ENCODE results near the gene LINGO1. TPM values are rescaled to one million over a fixed set of nuclear protein-coding genes. Genes with fewer than 3 reads are reported as not detected.

Gene LINGO1
- total RNA-seq, 2 experiments from 2014 or later = not detected

- no peak overlapping the region for H3K4me3 Mint-ChIP-seq
- CTCF ChIA-PET = no interaction called here
- intact Hi-C loops (cut with micrococcal nuclease) = no loop called here
- DNase-seq = no peak
- peaks cover 5% of the 10 kb centered on the region for H3K27me3 Mint-ChIP-seq
- POLR2A ChIA-PET = no interaction called here
- H3K27ac Mint-ChIP-seq = no peak overlapping the region
- no peaks in the 10 kb centered on the region for H3K9me3 Mint-ChIP-seq
- no peaks in the 10 kb centered on the region for H3K4me1 Mint-ChIP-seq (ENCODE audit: low read depth)
- H3K36me3 Mint-ChIP-seq = no peaks in the 10 kb centered on the region
Measured at GRCh38 chr15:77627581-77627980, 5.1 kb downstream of the LINGO1 start.

GRCh38 chr15:77627067-77627466, 5.6 kb downstream of the LINGO1 start:
- H3K27me3 Mint-ChIP-seq = peaks cover 5% of the 10 kb centered on the region
- no peaks in the 10 kb centered on the region for H3K4me1 Mint-ChIP-seq (ENCODE audit: low read depth)
- H3K36me3 Mint-ChIP-seq = no peaks in the 10 kb centered on the region
- DNase-seq = no peak
- H3K4me3 Mint-ChIP-seq = no peak overlapping the region
- H3K9me3 Mint-ChIP-seq = no peaks in the 10 kb centered on the region
- intact Hi-C loops (cut with micrococcal nuclease) = no loop called here
- CTCF ChIA-PET = no interaction called here
- POLR2A ChIA-PET = no interaction called here
- H3K27ac Mint-ChIP-seq = no peak overlapping the region

GRCh38 chr15:77626002-77626401, 6.7 kb downstream of the LINGO1 start:
- H3K36me3 Mint-ChIP-seq = no peaks in the 10 kb centered on the region
- peaks cover 5% of the 10 kb centered on the region for H3K27me3 Mint-ChIP-seq
- H3K4me3 Mint-ChIP-seq = no peak overlapping the region
- POLR2A ChIA-PET = no interaction called here
- no peaks in the 10 kb centered on the region for H3K4me1 Mint-ChIP-seq (ENCODE audit: low read depth)
- intact Hi-C loops (cut with micrococcal nuclease) = no loop called here
- H3K9me3 Mint-ChIP-seq = no peaks in the 10 kb centered on the region
- CTCF ChIA-PET = no interaction called here
- no peak overlapping the region for H3K27ac Mint-ChIP-seq
- no peak for DNase-seq

- POLR2A ChIA-PET = no interaction called here
- CTCF ChIA-PET = no interaction called here
- Mint-ChIP-seq H3K4me3 (no peak overlapping the region), H3K36me3 (no peaks in the 10 kb centered on the region), H3K27me3 (peaks cover 5% of the 10 kb centered on the region), H3K9me3 (no peaks in the 10 kb centered on the region), H3K27ac (no peak overlapping the region), H3K4me1 (ENCODE audit: low read depth) (no peaks in the 10 kb centered on the region)
- intact Hi-C loops (cut with micrococcal nuclease) = no loop called here
- DNase-seq = no peak
Measured at GRCh38 chr15:77625376-77625775, 7.3 kb downstream of the LINGO1 start.

- Mint-ChIP-seq H3K27ac (no peak overlapping the region), H3K36me3 (no peaks in the 10 kb centered on the region), H3K27me3 (peaks cover 5% of the 10 kb centered on the region), H3K4me3 (no peak overlapping the region), H3K9me3 (no peaks in the 10 kb centered on the region), H3K4me1 (ENCODE audit: low read depth) (no peaks in the 10 kb centered on the region)
- ChIA-PET POLR2A (no interaction called here), CTCF (interaction anchor here (0.7 kb wide), 1 partner anchor 8 kb away, joined by 3 read pairs; no protein-coding TSS in a partner anchor)
- intact Hi-C loops (cut with micrococcal nuclease) = no loop called here
- DNase-seq = no peak
Measured at GRCh38 chr15:77624868-77625267, 7.8 kb downstream of the LINGO1 start.

GRCh38 chr15:77623755-77624524, 8.8 kb downstream of the LINGO1 start:
- Mint-ChIP-seq H3K4me1 (ENCODE audit: low read depth) (no peaks in the 10 kb centered on the region), H3K27me3 (peaks cover 1% of the 10 kb centered on the region), H3K36me3 (no peaks in the 10 kb centered on the region), H3K4me3 (no peak overlapping the region), H3K9me3 (no peaks in the 10 kb centered on the region), H3K27ac (no peak overlapping the region)
- POLR2A ChIA-PET = no interaction called here
- intact Hi-C loops (cut with micrococcal nuclease) = no loop called here
- DNase-seq = no peak
- CTCF ChIA-PET = no interaction called here

GRCh38 chr15:77622934-77623754, 9.6 kb downstream of the LINGO1 start:
- ChIA-PET CTCF (interaction anchor here (1.0 kb wide), 1 partner anchor 11 kb away, joined by 7 read pairs; no protein-coding TSS in a partner anchor), POLR2A (no interaction called here)
- intact Hi-C loops (cut with micrococcal nuclease) = no loop called here
- Mint-ChIP-seq H3K4me1 (ENCODE audit: low read depth) (no peaks in the 10 kb centered on the region), H3K4me3 (no peak overlapping the region), H3K9me3 (no peaks in the 10 kb centered on the region), H3K36me3 (no peaks in the 10 kb centered on the region), H3K27me3 (peaks cover 3% of the 10 kb centered on the region), H3K27ac (no peak overlapping the region)
- no peak for DNase-seq

GRCh38 chr15:77622209-77622933, 10.3 kb downstream of the LINGO1 start:
- ChIA-PET POLR2A (no interaction called here), CTCF (interaction anchor here (1.0 kb wide), 1 partner anchor 12 kb away, joined by 7 read pairs; no protein-coding TSS in a partner anchor)
- DNase-seq = no peak
- intact Hi-C loops (cut with micrococcal nuclease) = no loop called here
- H3K27ac Mint-ChIP-seq = no peak overlapping the region
- peaks cover 4% of the 10 kb centered on the region for H3K27me3 Mint-ChIP-seq
- no peaks in the 10 kb centered on the region for H3K9me3 Mint-ChIP-seq
- no peaks in the 10 kb centered on the region for H3K36me3 Mint-ChIP-seq
- H3K4me3 Mint-ChIP-seq = no peak overlapping the region
- H3K4me1 Mint-ChIP-seq (ENCODE audit: low read depth) = no peaks in the 10 kb centered on the region

GRCh38 chr15:77621847-77622208, 10.9 kb downstream of the LINGO1 start:
- no peak for DNase-seq
- intact Hi-C loops (cut with micrococcal nuclease) = no loop called here
- H3K27ac Mint-ChIP-seq = no peak overlapping the region
- ChIA-PET POLR2A (no interaction called here), CTCF (no interaction called here)
- no peaks in the 10 kb centered on the region for H3K9me3 Mint-ChIP-seq
- H3K4me3 Mint-ChIP-seq = no peak overlapping the region
- H3K4me1 Mint-ChIP-seq (ENCODE audit: low read depth) = no peaks in the 10 kb centered on the region
- no peaks in the 10 kb centered on the region for H3K36me3 Mint-ChIP-seq
- peaks cover 4% of the 10 kb centered on the region for H3K27me3 Mint-ChIP-seq

GRCh38 chr15:77620960-77621647, 11.6 kb downstream of the LINGO1 start:
- Mint-ChIP-seq H3K4me3 (no peak overlapping the region), H3K9me3 (no peaks in the 10 kb centered on the region), H3K36me3 (no peaks in the 10 kb centered on the region), H3K27me3 (peaks cover 4% of the 10 kb centered on the region), H3K4me1 (ENCODE audit: low read depth) (no peaks in the 10 kb centered on the region), H3K27ac (no peak overlapping the region)
- intact Hi-C loops (cut with micrococcal nuclease) = no loop called here
- DNase-seq = no peak
- ChIA-PET POLR2A (no interaction called here), CTCF (no interaction called here)

GRCh38 chr15:77620297-77620696, 12.4 kb downstream of the LINGO1 start:
- H3K4me1 Mint-ChIP-seq (ENCODE audit: low read depth) = no peaks in the 10 kb centered on the region

GRCh38 chr15:77619883-77620282, 12.8 kb downstream of the LINGO1 start:
- DNase-seq = no peak
- H3K9me3 Mint-ChIP-seq = no peaks in the 10 kb centered on the region
- H3K27ac Mint-ChIP-seq = no peak overlapping the region
- POLR2A ChIA-PET = no interaction called here
- H3K4me1 Mint-ChIP-seq (ENCODE audit: low read depth) = no peaks in the 10 kb centered on the region
- intact Hi-C loops (cut with micrococcal nuclease) = no loop called here
- peaks cover 4% of the 10 kb centered on the region for H3K27me3 Mint-ChIP-seq
- H3K36me3 Mint-ChIP-seq = no peaks in the 10 kb centered on the region
- CTCF ChIA-PET = interaction anchor here (1.4 kb wide), 1 partner anchor 13 kb away, joined by 4 read pairs; no protein-coding TSS in a partner anchor
- H3K4me3 Mint-ChIP-seq = no peak overlapping the region

More at GRCh38 chr15:77620297-77620696, 12.4 kb downstream of the LINGO1 start:
- H3K36me3 Mint-ChIP-seq = no peaks in the 10 kb centered on the region
- intact Hi-C loops (cut with micrococcal nuclease) = no loop called here
- DNase-seq = no peak
- H3K27me3 Mint-ChIP-seq = peaks cover 4% of the 10 kb centered on the region
- H3K27ac Mint-ChIP-seq = no peak overlapping the region
- no peaks in the 10 kb centered on the region for H3K9me3 Mint-ChIP-seq
- ChIA-PET POLR2A (no interaction called here), CTCF (interaction anchor here (1.4 kb wide), 1 partner anchor 13 kb away, joined by 4 read pairs; no protein-coding TSS in a partner anchor)
- no peak overlapping the region for H3K4me3 Mint-ChIP-seq

Data from activated CD4-positive, alpha-beta memory T cell treated with anti-CD3 and anti-CD28 coated beads for 36 hours (primary cell).